ENCODE measurements around the gene PLK2.

PLK2 gene

DNA sequence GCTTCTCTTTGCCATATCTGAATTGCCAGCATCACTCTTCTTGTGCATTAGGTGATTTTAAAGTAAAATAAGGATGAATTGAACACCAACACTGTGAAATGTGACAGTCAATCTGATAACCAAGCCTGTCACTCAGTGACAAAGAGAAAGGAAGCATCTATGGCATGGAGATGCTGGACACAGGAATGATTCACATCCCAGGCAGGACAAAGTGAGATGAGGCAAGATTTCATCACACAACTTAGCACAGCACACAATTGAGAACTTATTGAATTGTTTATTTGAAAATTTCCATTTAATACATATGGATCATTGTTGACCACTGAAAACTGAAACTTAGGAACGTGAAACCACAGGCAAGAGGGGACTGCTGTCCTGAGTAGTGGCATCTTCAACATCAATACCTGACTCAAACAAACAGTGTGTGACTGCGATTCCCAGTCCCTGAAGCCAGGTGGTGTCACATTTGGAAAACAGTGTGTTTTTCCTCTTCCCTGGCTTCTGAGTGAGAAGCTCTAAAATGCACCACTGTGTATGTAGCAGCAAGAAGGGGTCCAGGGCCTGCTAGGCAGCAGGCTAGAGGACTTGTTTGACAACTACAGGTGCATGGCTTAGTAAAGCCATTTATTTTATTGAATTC lies 42.0 kb upstream of the PLK2 start:
- TF ChIP-seq, protein P1, sequence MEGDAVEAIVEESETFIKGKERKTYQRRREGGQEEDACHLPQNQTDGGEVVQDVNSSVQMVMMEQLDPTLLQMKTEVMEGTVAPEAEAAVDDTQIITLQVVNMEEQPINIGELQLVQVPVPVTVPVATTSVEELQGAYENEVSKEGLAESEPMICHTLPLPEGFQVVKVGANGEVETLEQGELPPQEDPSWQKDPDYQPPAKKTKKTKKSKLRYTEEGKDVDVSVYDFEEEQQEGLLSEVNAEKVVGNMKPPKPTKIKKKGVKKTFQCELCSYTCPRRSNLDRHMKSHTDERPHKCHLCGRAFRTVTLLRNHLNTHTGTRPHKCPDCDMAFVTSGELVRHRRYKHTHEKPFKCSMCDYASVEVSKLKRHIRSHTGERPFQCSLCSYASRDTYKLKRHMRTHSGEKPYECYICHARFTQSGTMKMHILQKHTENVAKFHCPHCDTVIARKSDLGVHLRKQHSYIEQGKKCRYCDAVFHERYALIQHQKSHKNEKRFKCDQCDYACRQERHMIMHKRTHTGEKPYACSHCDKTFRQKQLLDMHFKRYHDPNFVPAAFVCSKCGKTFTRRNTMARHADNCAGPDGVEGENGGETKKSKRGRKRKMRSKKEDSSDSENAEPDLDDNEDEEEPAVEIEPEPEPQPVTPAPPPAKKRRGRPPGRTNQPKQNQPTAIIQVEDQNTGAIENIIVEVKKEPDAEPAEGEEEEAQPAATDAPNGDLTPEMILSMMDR (conservative IDR thresholded peaks at IDR 0.05; ENCODE audit: control insufficient read depth, insufficient read depth, low read depth, low read length): no peak
- H3K4me3 ChIP-seq (ENCODE audit: control insufficient read depth, low read depth, low read length): no peak overlapping the region
- DNase-seq (ENCODE audit: low read depth): no peak

DNA sequence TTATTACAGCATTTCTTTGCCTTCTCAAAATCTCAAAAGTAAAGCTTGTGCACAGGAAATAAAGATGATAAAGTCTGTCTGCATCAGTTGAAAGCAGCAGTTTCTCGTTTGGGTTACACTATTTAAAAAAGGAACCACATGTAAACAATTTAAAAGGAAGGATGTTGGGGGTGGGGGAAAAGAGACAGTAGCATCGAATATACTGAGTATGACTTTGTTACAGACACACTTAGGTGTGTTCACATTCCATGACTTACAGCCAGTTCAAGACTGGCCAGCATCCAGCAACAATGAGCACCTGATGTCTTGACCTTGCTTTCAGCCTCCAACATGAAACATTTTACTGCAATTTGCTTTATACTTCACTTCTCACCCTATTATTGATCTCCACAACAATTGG lies 40.1 kb upstream of the PLK2 start:
- TF ChIP-seq, protein P1 (conservative IDR thresholded peaks at IDR 0.05; ENCODE audit: control insufficient read depth, insufficient read depth, low read depth, low read length): no peak
- H3K4me3 ChIP-seq (ENCODE audit: control insufficient read depth, low read depth, low read length): no peak overlapping the region

DNA sequence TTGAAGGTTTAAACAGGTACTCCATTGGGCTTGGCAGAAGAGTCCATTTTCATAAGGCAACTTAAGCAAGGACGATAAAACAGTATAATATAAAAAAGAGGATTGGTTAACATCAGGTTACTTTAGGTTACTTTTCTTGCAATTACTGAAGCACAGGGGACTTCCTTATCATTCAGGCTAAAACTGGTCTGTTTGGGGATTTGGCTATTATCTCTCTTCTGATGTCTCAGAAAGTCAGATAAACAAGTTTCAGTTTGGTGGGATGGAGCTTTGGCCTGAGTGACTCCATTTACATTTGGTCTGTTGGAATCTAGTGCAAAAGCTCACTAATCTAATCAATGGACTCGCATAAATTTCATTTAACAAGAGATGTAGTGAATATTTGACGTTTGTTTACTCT lies 39.3 kb upstream of the PLK2 start:
- DNase-seq (ENCODE audit: low read depth): no peak
- no peak overlapping the region for H3K4me3 ChIP-seq (ENCODE audit: control insufficient read depth, low read depth, low read length)
- TF ChIP-seq, protein P1 (conservative IDR thresholded peaks at IDR 0.05; ENCODE audit: control insufficient read depth, insufficient read depth, low read depth, low read length): no peak

More for the DNA sequence above, 40.1 kb upstream of the PLK2 start:
- DNase-seq (ENCODE audit: low read depth): no peak

DNA sequence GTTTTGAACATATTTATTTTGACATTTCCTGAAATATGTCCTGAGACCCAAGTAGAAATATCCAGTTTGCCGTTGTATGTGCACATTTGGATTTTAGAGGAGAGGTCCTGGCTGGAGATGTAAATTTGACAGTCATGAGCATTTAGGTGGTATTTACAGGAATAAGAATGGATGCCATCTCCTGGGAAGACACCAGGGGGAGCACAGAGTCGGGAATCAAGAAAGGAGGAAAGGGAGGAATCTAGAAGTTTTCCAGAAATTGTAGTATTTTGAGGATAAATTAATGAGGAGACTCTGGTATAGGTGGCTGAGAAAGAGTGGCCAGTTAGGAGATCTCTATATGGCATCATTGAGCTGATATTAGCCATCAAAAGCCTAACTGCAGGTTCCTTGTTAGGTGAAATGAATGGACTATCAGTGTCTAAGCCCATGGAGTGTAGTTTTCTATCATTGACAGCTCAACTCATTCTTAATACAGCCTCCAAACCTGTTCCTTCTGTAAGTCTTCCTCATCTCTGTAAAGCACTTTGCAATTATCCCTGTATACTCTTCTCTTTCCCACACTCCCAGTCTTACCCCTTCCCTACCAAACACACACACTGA lies 38.6 kb upstream of the PLK2 start:
- H3K4me3 ChIP-seq (ENCODE audit: control insufficient read depth, low read depth, low read length): no peak overlapping the region
- DNase-seq (ENCODE audit: low read depth): peak; percentile 51
- TF ChIP-seq, protein P1 (conservative IDR thresholded peaks at IDR 0.05; ENCODE audit: control insufficient read depth, insufficient read depth, low read depth, low read length): peak; percentile 89

DNA sequence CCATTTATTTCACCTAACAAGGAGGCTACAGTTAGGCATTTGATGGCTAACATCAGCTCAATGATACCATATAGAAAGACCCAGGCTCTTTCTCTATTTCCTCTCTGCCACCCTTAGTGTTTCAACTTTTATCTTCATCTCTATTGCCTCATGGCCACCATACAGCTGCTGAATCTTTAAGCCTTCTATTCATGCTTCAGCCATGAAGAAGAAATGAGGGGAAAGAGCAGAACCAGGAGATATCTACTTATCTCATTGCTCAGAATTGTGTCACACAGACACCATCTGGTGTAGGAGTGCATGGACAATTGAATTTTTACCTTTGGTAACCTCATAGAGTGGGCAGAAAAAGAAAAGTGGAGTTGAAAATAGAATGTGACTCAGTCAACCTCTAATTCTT lies 38.0 kb upstream of the PLK2 start:
- H3K4me3 ChIP-seq (ENCODE audit: control insufficient read depth, low read depth, low read length): no peak overlapping the region
- DNase-seq (ENCODE audit: low read depth): no peak
- TF ChIP-seq, protein P1 (conservative IDR thresholded peaks at IDR 0.05; ENCODE audit: control insufficient read depth, insufficient read depth, low read depth, low read length): no peak

DNA sequence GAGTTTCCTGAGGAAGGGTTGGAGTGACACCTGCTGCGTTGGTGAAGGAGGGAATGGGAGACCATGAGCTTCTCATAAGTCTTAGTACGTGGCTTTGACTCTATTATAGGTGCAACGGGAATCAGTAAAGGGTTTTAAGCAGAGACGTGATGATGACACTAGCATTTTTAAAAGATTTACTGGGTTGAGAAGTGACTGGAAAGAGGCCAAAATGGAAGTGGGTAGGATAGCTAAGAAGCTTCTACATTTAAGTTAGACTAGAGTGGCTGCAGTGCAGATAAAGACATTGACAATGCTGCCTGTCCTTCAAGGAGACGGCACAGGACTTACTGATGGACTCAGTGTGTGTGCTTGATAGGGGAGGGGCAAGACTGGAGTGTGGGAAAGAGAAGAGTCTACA lies 37.5 kb upstream of the PLK2 start:
- H3K4me3 ChIP-seq (ENCODE audit: control insufficient read depth, low read depth, low read length): no peak overlapping the region
- TF ChIP-seq, protein P1 (conservative IDR thresholded peaks at IDR 0.05; ENCODE audit: control insufficient read depth, insufficient read depth, low read depth, low read length): no peak
- DNase-seq (ENCODE audit: low read depth): no peak

Data from fibroblast of mammary gland (primary cell).